GM23338 (cell line): ENCODE results near the gene BTN3A1. TPM values are rescaled to one million over a fixed set of nuclear protein-coding genes. Genes with fewer than 3 reads are reported as not detected.

Source experiments
- ATAC-seq: fragments of 200-7000 bp; cut with Tn5 transposase; 3 replicates; pipeline ENCODE4 v1.9.1; 2020
- DNase-seq: peaks from one replicate; pipeline ENCODE4 v3.0.0-alpha.2; 2015; ENCODE audit warnings: low spot score
- H2AFZ ChIP-seq: fragments of 200-600 bp; sonication (generic); 2 replicates; pipeline ENCODE4 v1.8.0; 2016; ENCODE audit warnings: antibody characterized with exemption, mild to moderate bottlenecking, moderate library complexity
- H3F3A ChIP-seq: fragments of 200-600 bp; sonication (generic); replicated peaks from 2 replicates; pipeline ENCODE4 v1.8.0; 2017; ENCODE audit warnings: antibody characterized with exemption, mixed run types, low read depth
- H3K27ac ChIP-seq: fragments of 200-600 bp; sonication (generic); 2 replicates; pipeline ENCODE4 v1.6.1; 2016; ENCODE audit warnings: low read depth
- H3K27me3 ChIP-seq: fragments of 200-600 bp; sonication (generic); 2 replicates; pipeline ENCODE4 v1.8.0; 2016; ENCODE audit warnings: mild to moderate bottlenecking, mixed run types, moderate library complexity; ENCODE audit not compliant: insufficient read depth
- H3K36me3 ChIP-seq: fragments of 200-600 bp; sonication (generic); 2 replicates; pipeline ENCODE4 v1.8.0; 2016; ENCODE audit warnings: mild to moderate bottlenecking; ENCODE audit not compliant: insufficient read depth
- H3K4me1 ChIP-seq: fragments of 200-600 bp; sonication (generic); 2 replicates; pipeline ENCODE4 v1.8.0; 2016; ENCODE audit warnings: mild to moderate bottlenecking, moderate library complexity; ENCODE audit not compliant: insufficient read depth
- H3K4me2 ChIP-seq: fragments of 200-600 bp; sonication (generic); 2 replicates; pipeline ENCODE4 v1.7.1; 2017; ENCODE audit warnings: mixed run types
- H3K4me3 ChIP-seq: fragments of 200-600 bp; sonication (generic); 2 replicates; pipeline ENCODE4 v1.6.1; 2016; ENCODE audit warnings: mixed run types
- H3K79me2 ChIP-seq: fragments of 200-600 bp; sonication (generic); replicated peaks from 2 replicates; pipeline ENCODE4 v1.8.0; 2017; ENCODE audit warnings: mild to moderate bottlenecking; ENCODE audit not compliant: insufficient read depth
- H3K9me2 ChIP-seq: fragments of 200-600 bp; sonication (generic); 2 replicates; pipeline ENCODE4 v1.8.0; 2017; ENCODE audit not compliant: insufficient read depth
- H4K20me1 ChIP-seq: fragments of 200-600 bp; sonication (generic); replicated peaks from 2 replicates; pipeline ENCODE4 v1.8.0; 2017; ENCODE audit warnings: mild to moderate bottlenecking; ENCODE audit not compliant: insufficient read depth
- H3K27ac Mint-ChIP-seq: 2 replicates; pipeline ENCODE4 v1.8.0; 2020; ENCODE audit warnings: inconsistent platforms, mild to moderate bottlenecking, moderate library complexity, mixed read lengths
- H3K27me3 Mint-ChIP-seq: 3 replicates; pipeline ENCODE4 v1.8.0; 2022; ENCODE audit warnings: low read depth, mild to moderate bottlenecking, moderate library complexity, mixed read lengths, inconsistent platforms; ENCODE audit not compliant: insufficient read depth, poor library complexity
- H3K36me3 Mint-ChIP-seq: 3 replicates; pipeline ENCODE4 v1.8.0; 2021; ENCODE audit warnings: low read depth, mild to moderate bottlenecking, inconsistent platforms, moderate library complexity, mixed read lengths
- H3K4me1 Mint-ChIP-seq: 3 replicates; pipeline ENCODE4 v1.8.0; 2020; ENCODE audit warnings: mild to moderate bottlenecking, inconsistent platforms, mixed read lengths
- H3K4me3 Mint-ChIP-seq: 3 replicates; pipeline ENCODE4 v1.8.0; 2021; ENCODE audit warnings: moderate library complexity, mild to moderate bottlenecking, inconsistent platforms, mixed read lengths
- H3K9me3 Mint-ChIP-seq: 3 replicates; pipeline ENCODE4 v1.8.0; 2020; ENCODE audit warnings: moderate library complexity, mild to moderate bottlenecking, inconsistent platforms, mixed read lengths
- CREB1 ChIP-seq: fragments of 250-450 bp; sonication (Bioruptor Pico); IDR thresholded peaks from 2 replicates; pipeline ENCODE4 v1.5.0; 2020; ENCODE audit warnings: low read depth, mild to moderate bottlenecking, moderate library complexity
- CTCF ChIP-seq, 2 experiments: fragments of 200-600 bp in 1 of 2; sonication (generic) in 1 of 2; conservative IDR thresholded peaks; 2 replicates each; pipeline versions ENCODE4 v1.5.1 to v1.6.1; 2016 to 2017; ENCODE audit warnings: antibody characterized with exemption in 2 of 2, low read depth in 2 of 2, mild to moderate bottlenecking in 2 of 2, moderate library complexity in 1 of 2
- ETS1 ChIP-seq: IDR thresholded peaks from 2 replicates; pipeline ENCODE4 v1.6.1; 2016; ENCODE audit warnings: antibody characterized with exemption
- EZH2 ChIP-seq: fragments of 200-600 bp; sonication (generic); IDR thresholded peaks from one replicate; pipeline ENCODE4 v1.8.0; 2017; ENCODE audit warnings: antibody characterized with exemption, mild to moderate bottlenecking, low read depth; ENCODE audit not compliant: unreplicated experiment
- EZH2phosphoT487 ChIP-seq: fragments of 200-600 bp; sonication (generic); IDR thresholded peaks from one replicate; pipeline ENCODE4 v1.8.1; 2018; ENCODE audit warnings: antibody characterized with exemption; ENCODE audit not compliant: unreplicated experiment
- JUNB ChIP-seq: IDR thresholded peaks from one replicate; pipeline ENCODE4 v1.6.1; 2016; ENCODE audit warnings: antibody characterized with exemption; ENCODE audit not compliant: unreplicated experiment
- NANOG ChIP-seq: IDR thresholded peaks from 2 replicates; pipeline ENCODE4 v1.6.1; 2016; ENCODE audit warnings: antibody characterized with exemption, borderline replicate concordance
- POLR2AphosphoS5 ChIP-seq: IDR thresholded peaks from 2 replicates; pipeline ENCODE4 v1.6.1; 2016; ENCODE audit warnings: antibody characterized with exemption, low read depth
- REST ChIP-seq: IDR thresholded peaks from one replicate; pipeline ENCODE4 v1.6.1; 2018; ENCODE audit warnings: antibody characterized with exemption; ENCODE audit not compliant: unreplicated experiment
- STAT1 ChIP-seq: IDR thresholded peaks from one replicate; pipeline ENCODE4 v1.6.1; 2016; ENCODE audit warnings: antibody characterized with exemption; ENCODE audit not compliant: unreplicated experiment
- ZNF114 ChIP-seq: fragments of 250-450 bp; sonication (Bioruptor Pico); IDR thresholded peaks from 2 replicates; pipeline ENCODE4 v1.5.0; 2020; ENCODE audit warnings: mild to moderate bottlenecking, moderate library complexity
- ZNF331 ChIP-seq: fragments of 250-450 bp; sonication (Bioruptor Pico); IDR thresholded peaks from 2 replicates; pipeline ENCODE4 v1.5.0; 2020; ENCODE audit warnings: low read depth, mild to moderate bottlenecking, moderate library complexity
- ZNF462 ChIP-seq: fragments of 250-450 bp; sonication (Bioruptor Pico); IDR thresholded peaks from 2 replicates; pipeline ENCODE4 v1.5.0; 2020; ENCODE audit warnings: mild to moderate bottlenecking, moderate library complexity
- polyA plus RNA-seq: library from polyadenylated mRNA; unstranded; fragments of >200 nt; fragmentation: Nextera tagmentation; extraction: Ambion mirVana; gene quantifications from 2 replicates; pipeline ENCODE4 v1.2.1, GENCODE V29; 2016
- total RNA-seq: library from RNA; depleted of rRNA; stranded (reverse); fragments of >200 nt; shearing (Covaris generic); gene quantifications from 2 replicates; pipeline ENCODE4 v1.2.3, GENCODE V29; 2014

Gene BTN3A1
- total and polyA plus RNA-seq, 2 experiments from 2014 or later: 2.4 to 4.0 TPM

- H3K4me3 ChIP-seq: no peak overlapping the region
- H3K79me2 ChIP-seq: no peaks in the 10 kb centered on the region
- H2AFZ ChIP-seq: no peak overlapping the region
- Mint-ChIP-seq H3K27me3 (peaks cover 8% of the 10 kb centered on the region), H3K36me3 (no peaks in the 10 kb centered on the region), H3K27ac (no peak overlapping the region), H3K4me1 (no peaks in the 10 kb centered on the region), H3K4me3 (no peak overlapping the region), H3K9me3 (no peaks in the 10 kb centered on the region)
- no peaks in the 10 kb centered on the region for H3K4me1 ChIP-seq
- no peaks in the 10 kb centered on the region for H3F3A ChIP-seq
- H3K36me3 ChIP-seq: no peaks in the 10 kb centered on the region
- no peak for ATAC-seq
- H3K27ac ChIP-seq: no peak overlapping the region
- H3K4me2 ChIP-seq: no peak overlapping the region
- TF ChIP-seq JUNB: no peak
- TF ChIP-seq EZH2phosphoT487: no peak
- TF ChIP-seq EZH2: no peak
- no peak for TF ChIP-seq NANOG
- no peak for TF ChIP-seq CREB1 (CRISPR knock-in tag)
- TF ChIP-seq STAT1: no peak
- no peak for TF ChIP-seq POLR2AphosphoS5
- no peak for TF ChIP-seq ETS1
- TF ChIP-seq ZNF114 (CRISPR knock-in tag): no peak
- no peak for TF ChIP-seq CTCF (conservative IDR thresholded peaks at IDR 0.05; ENCODE audit: low read depth in 2 of 2)
- no peak for TF ChIP-seq ZNF331
- TF ChIP-seq ZNF462 (CRISPR knock-in tag): no peak
- TF ChIP-seq REST: no peak
- no peak for DNase-seq
- H3K27me3 ChIP-seq: no peaks in the 10 kb centered on the region
- H3K9me2 ChIP-seq: no peaks in the 10 kb centered on the region
- H4K20me1 ChIP-seq: no peaks in the 10 kb centered on the region
Observed at GRCh38 chr6:26362836-26363220, 39.2 kb upstream of the BTN3A1 start.
